ENCODE data around the gene ADPRS. TPM values are rescaled to one million over a fixed set of nuclear protein-coding genes. Genes with fewer than 3 reads are reported as not detected.

ADPRS gene, protein sequence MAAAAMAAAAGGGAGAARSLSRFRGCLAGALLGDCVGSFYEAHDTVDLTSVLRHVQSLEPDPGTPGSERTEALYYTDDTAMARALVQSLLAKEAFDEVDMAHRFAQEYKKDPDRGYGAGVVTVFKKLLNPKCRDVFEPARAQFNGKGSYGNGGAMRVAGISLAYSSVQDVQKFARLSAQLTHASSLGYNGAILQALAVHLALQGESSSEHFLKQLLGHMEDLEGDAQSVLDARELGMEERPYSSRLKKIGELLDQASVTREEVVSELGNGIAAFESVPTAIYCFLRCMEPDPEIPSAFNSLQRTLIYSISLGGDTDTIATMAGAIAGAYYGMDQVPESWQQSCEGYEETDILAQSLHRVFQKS
- total RNA-seq: 10 to 100 TPM; 50.0 to 50.8 TPM

DNA sequence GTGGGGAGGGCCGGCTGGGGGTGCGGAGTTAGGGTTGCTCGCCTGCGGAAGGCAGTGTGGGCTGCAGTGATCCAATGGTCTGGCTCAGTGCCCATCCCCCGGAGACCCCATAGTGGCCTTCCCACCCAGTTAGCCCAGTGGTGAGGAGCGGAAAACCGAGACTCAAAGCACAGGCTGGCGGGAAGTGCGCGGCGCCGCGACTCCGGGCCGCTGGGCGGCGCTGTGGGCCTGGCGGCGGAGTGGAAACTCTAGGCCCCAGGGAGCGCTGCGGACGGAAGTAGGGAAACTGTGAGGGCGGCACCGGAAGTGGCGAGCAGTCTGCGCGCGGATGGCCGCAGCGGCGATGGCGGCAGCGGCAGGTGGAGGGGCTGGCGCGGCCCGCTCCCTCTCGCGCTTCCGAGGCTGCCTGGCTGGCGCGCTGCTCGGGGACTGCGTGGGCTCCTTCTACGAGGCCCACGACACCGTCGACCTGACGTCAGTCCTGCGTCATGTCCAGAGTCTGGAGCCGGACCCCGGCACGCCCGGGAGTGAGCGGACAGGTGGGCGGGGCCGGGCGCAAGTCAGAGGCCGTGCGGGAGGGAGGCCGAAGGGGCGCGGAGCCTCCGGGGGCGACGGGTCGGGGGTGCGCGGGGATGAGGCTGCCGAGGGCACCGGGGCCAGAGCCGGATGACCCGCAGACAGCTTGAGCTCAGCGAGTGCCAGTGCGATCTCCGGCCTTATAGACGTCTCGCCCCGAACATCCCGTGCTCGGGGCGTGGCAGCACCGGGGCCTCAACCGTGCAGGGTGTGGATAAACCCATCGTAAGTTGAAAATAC is at the start of gene ADPRS:
Gene ADPRS, plus strand, starts transcription at position 316 of the 816 bp plus-strand sequence. Its CDS starts 13 bp downstream, at position 329.
- peak; percentile 93 for ATAC-seq (replicated peaks)
- H3K36me3 Mint-ChIP-seq (ENCODE audit: low read depth): peaks cover 49% of the 10 kb centered on the region
- peaks cover 9% of the 10 kb centered on the region for H3K4me1 Mint-ChIP-seq
- H3K4me3 Mint-ChIP-seq: peak within 1 kb of the TSS; percentile 89
- H3K27ac Mint-ChIP-seq: peak within 1 kb of the TSS; percentile 92
- H3K27me3 Mint-ChIP-seq: peaks cover 11% of the 10 kb centered on the region
- H3K9me3 Mint-ChIP-seq: no peaks in the 10 kb centered on the region

DNA sequence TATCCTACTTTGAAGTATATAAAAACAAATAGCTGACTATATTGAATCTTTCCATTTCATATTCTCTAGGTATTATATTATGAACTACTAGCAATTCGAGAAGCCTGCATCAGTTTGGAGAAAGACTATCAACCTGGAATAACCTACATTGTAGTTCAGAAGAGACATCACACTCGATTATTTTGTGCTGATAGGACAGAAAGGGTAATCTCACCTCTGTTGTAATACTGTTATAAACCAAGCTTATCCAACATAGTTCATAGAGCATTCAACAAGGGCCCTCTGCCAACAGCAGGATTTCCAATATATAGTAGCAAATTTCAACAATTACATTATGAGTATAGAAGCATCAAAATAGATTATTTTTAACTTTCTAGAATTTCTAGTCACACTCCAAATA is 48.5 kb upstream of the ADPRS start:
- Mint-ChIP-seq H3K36me3 (ENCODE audit: low read depth) (peaks cover 80% of the 10 kb centered on the region), H3K4me1 (no peaks in the 10 kb centered on the region), H3K27me3 (no peaks in the 10 kb centered on the region), H3K4me3 (no peak overlapping the region), H3K27ac (no peak overlapping the region), H3K9me3 (no peaks in the 10 kb centered on the region)
- ATAC-seq (replicated peaks): no peak

DNA sequence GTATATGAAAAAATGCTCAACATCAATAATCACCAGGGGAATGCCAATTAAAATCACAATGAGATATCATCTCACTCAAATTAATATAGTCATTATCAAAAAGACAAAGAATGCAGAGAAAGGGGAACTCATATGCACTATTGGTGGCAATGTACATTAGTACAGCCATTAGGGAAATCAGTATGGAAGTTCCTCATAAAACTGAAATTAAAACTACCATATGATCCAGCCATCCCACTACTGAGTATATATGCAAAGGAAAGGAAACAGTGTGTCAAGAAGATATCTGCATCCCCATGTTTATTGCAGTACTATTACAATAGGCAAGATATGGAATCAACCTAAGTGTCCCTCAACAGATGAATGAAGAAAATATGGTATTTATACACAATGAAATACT is 36.9 kb upstream of the ADPRS start:
- Mint-ChIP-seq H3K27me3 (no peaks in the 10 kb centered on the region), H3K36me3 (ENCODE audit: low read depth) (peaks cover 58% of the 10 kb centered on the region), H3K4me3 (no peak overlapping the region), H3K27ac (no peak overlapping the region), H3K4me1 (no peaks in the 10 kb centered on the region), H3K9me3 (no peaks in the 10 kb centered on the region)
- ATAC-seq (replicated peaks): no peak

DNA sequence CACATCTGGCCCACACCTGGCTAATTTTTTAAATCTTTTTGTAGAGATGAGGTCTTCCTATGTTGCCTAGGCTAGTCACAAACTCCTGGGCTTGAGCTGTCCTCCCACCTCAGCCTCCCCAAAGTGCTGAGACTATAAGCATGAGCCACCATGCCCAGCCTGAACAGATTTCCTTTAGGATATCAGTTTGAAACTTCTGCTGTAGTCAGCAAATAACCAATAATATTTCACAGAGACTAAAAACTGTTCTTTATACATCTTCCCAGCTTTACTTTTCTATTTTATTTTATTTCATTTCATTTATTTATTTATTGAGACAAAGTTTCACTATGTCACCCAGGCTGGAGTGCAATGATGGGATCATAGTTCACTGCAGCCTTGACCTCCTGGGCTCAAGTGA is 34.7 kb upstream of the ADPRS start:
- H3K4me3 Mint-ChIP-seq: no peak overlapping the region
- ATAC-seq (replicated peaks): no peak
- no peaks in the 10 kb centered on the region for H3K9me3 Mint-ChIP-seq
- H3K27ac Mint-ChIP-seq: no peak overlapping the region
- H3K36me3 Mint-ChIP-seq (ENCODE audit: low read depth): peaks cover 36% of the 10 kb centered on the region
- H3K4me1 Mint-ChIP-seq: no peaks in the 10 kb centered on the region
- no peaks in the 10 kb centered on the region for H3K27me3 Mint-ChIP-seq

DNA sequence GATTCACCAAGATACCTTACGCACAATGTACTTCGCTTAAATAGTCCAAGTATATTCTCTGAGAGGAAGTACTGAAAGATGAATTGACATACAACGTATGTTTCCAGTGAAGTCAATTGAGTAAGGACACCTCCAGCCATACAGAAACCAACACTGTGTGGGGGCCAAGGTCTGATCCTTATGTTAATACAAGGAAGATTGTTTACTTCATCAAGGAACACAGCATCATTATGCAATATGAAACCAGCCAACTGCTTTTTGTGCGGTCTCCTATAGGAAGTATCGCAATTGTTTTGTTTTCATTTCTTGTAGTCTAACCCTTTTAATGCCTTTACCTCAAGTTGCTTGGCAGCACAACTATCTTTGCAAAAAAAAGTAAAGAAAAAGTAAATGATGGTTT is 33.0 kb upstream of the ADPRS start:
- peaks cover 30% of the 10 kb centered on the region for H3K36me3 Mint-ChIP-seq (ENCODE audit: low read depth)
- H3K4me1 Mint-ChIP-seq: no peaks in the 10 kb centered on the region
- H3K27me3 Mint-ChIP-seq: no peaks in the 10 kb centered on the region
- H3K27ac Mint-ChIP-seq: no peak overlapping the region
- no peak overlapping the region for H3K4me3 Mint-ChIP-seq
- no peak for ATAC-seq (replicated peaks)
- no peaks in the 10 kb centered on the region for H3K9me3 Mint-ChIP-seq

DNA sequence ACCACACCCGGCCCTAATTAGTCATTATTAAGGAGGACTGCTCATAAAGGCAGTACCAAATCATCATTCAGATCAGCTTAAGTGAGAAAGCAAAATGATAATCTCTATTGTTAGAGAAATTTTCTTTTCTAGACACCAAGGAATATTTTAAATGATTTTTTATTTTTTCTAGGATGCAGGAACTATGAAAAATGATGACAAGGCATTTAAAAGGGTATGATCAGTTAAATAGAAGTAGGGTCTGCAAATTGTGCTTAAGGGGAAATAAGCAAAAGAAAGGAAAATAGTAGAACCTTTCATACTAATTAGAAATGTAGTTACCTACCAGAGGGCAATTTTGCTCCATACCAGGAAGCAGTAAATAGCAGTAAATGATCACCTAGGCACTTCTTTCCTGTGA is 26.4 kb upstream of the ADPRS start:
- H3K27ac Mint-ChIP-seq: no peak overlapping the region
- no peak for ATAC-seq (replicated peaks)
- no peaks in the 10 kb centered on the region for H3K4me1 Mint-ChIP-seq
- no peak overlapping the region for H3K4me3 Mint-ChIP-seq
- no peaks in the 10 kb centered on the region for H3K27me3 Mint-ChIP-seq
- no peaks in the 10 kb centered on the region for H3K9me3 Mint-ChIP-seq
- H3K36me3 Mint-ChIP-seq (ENCODE audit: low read depth): peaks cover 5% of the 10 kb centered on the region

DNA sequence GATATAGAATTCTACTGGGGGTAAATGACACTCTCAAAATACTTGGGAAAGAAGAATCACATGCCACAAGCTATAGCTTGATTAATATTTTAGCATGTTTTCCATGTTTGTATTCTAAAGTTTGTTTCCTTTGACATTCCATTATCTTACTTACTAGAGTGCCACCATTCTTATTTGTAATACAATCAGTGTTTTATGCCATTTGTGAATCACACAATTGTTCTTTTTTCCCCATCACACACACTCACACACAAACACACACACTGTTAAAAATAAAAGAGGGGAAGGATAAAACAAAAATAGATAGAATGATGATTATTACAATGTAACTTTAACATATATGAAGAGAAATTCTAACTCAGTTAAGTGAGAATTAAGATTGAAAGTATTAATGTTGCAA is 20.8 kb upstream of the ADPRS start:
- no peaks in the 10 kb centered on the region for H3K4me1 Mint-ChIP-seq
- H3K36me3 Mint-ChIP-seq (ENCODE audit: low read depth): no peaks in the 10 kb centered on the region
- no peak for ATAC-seq (replicated peaks)

DNA sequence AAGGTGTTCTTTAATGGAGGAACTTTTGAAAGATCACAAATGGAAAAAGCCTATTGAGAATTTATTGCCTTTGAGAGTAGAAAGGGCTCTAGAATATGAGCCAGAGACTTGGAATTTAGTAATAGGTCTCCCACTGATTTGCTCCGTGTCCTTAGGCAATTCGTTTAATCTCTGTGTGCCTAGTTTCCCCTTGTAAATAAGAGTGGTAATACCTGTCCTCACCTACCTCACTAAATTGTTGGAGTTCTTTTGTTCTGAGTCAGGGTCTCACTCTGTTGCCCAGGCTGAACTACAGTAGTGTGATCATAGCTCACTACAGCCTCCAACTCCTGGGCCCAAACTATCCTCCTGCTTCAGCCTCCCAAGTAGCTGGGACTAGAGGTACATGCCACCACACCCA is 19.8 kb upstream of the ADPRS start:
- no peaks in the 10 kb centered on the region for H3K27me3 Mint-ChIP-seq
- H3K4me1 Mint-ChIP-seq: no peaks in the 10 kb centered on the region
- H3K27ac Mint-ChIP-seq: no peak overlapping the region
- no peaks in the 10 kb centered on the region for H3K9me3 Mint-ChIP-seq
- H3K4me3 Mint-ChIP-seq: no peak overlapping the region
- ATAC-seq (replicated peaks): no peak
- H3K36me3 Mint-ChIP-seq (ENCODE audit: low read depth): no peaks in the 10 kb centered on the region

More for the DNA sequence above, 20.8 kb upstream of the ADPRS start:
- H3K4me3 Mint-ChIP-seq: no peak overlapping the region
- no peaks in the 10 kb centered on the region for H3K9me3 Mint-ChIP-seq
- no peak overlapping the region for H3K27ac Mint-ChIP-seq
- H3K27me3 Mint-ChIP-seq: no peaks in the 10 kb centered on the region

DNA sequence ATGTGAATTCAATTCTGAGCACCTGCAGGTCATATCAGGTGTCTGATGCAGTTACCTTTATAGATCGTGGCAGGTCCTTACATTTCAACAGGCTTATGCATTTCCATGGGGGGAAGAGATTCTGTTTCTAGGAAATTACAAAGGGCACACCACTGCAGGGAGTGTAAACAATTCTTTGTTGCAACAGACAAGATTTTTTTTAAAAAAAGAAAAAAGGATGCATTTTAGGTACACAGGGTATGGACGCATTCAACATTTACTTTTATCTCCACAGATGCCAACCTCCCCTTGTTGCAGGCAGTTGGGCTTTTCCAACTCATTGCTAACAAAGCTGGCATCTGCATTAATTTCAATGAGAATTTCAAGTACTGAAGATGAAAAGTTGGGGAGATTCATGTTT is 18.3 kb upstream of the ADPRS start:
- no peak for ATAC-seq (replicated peaks)
- Mint-ChIP-seq H3K4me1 (no peaks in the 10 kb centered on the region), H3K27ac (peak overlapping the region; percentile 52), H3K4me3 (no peak overlapping the region), H3K9me3 (no peaks in the 10 kb centered on the region), H3K27me3 (no peaks in the 10 kb centered on the region), H3K36me3 (ENCODE audit: low read depth) (no peaks in the 10 kb centered on the region)

DNA sequence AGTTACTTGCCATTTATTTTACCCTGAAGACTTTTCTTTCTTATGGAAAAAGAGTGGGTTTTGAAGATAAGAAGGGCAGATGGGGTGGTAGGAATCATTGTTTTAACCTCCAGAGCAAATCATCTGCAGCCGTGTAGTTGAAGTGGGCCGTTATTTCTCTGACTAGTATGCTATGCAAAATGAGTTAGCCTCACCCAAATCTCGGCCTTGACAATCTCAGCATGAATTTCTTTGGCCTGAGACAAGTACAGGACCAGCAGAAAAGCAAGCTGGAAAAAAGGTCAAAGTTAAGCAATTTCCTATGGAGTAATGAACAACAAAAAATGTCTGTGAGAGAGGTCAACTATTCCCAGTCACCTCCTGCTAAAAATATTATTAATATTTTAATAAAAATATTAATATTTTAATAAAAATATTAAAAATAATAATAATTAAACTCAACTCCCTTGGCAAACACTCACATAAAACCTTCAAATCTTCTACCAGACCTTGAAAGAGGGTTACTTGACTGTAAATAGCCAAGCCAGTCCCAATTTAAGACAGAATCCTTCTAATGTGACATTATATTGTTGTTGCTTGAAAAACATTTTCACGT is 11.6 kb upstream of the ADPRS start:
- no peaks in the 10 kb centered on the region for H3K36me3 Mint-ChIP-seq (ENCODE audit: low read depth)
- H3K4me1 Mint-ChIP-seq: no peaks in the 10 kb centered on the region
- no peak overlapping the region for H3K4me3 Mint-ChIP-seq
- no peak for ATAC-seq (replicated peaks)
- no peak overlapping the region for H3K27ac Mint-ChIP-seq
- H3K9me3 Mint-ChIP-seq: no peaks in the 10 kb centered on the region
- H3K27me3 Mint-ChIP-seq: peaks cover 7% of the 10 kb centered on the region

DNA sequence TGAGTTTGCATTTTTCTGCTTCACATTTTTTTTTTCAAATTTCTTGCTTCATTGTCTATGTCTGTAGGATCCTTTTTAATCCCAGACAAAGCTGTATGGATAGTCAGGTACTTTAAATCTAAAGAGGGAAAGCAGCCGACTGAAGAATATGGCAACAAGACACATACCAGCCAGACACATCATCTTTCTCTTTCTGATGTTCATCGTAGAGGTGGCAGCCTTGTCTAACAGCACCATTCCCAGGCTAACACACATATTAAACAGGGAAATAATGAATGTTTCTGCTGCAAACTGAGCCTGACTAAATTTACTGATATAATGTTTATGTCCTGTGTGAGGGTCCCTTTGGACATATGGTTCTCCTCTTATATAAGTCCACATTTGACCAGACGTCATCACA is 8.5 kb upstream of the ADPRS start:
- no peak overlapping the region for H3K27ac Mint-ChIP-seq
- ATAC-seq (replicated peaks): no peak
- no peaks in the 10 kb centered on the region for H3K36me3 Mint-ChIP-seq (ENCODE audit: low read depth)
- peaks cover 17% of the 10 kb centered on the region for H3K27me3 Mint-ChIP-seq
- H3K4me1 Mint-ChIP-seq: no peaks in the 10 kb centered on the region
- H3K9me3 Mint-ChIP-seq: no peaks in the 10 kb centered on the region
- H3K4me3 Mint-ChIP-seq: no peak overlapping the region

DNA sequence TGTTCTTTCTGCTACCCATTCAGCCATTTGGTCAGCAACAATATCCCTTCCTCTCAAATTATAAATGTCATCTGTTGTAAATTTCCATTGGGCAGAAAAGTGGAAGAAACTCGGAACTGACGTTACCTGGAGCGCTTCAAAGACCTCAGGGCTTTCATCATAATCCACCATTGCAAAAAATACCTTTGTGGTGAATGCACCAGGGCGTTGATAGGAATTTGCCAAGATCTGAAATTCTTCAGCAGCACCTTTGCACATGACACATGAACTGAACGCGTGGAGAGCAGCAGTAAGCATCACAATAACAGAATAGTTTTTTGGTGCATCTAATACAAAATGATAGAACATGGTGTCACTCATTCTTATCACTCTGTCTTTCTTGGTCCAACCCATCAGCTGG is 7.9 kb upstream of the ADPRS start:
- H3K36me3 Mint-ChIP-seq (ENCODE audit: low read depth): no peaks in the 10 kb centered on the region
- no peak overlapping the region for H3K4me3 Mint-ChIP-seq
- peaks cover 17% of the 10 kb centered on the region for H3K27me3 Mint-ChIP-seq
- H3K9me3 Mint-ChIP-seq: no peaks in the 10 kb centered on the region
- ATAC-seq (replicated peaks): no peak
- H3K4me1 Mint-ChIP-seq: no peaks in the 10 kb centered on the region
- H3K27ac Mint-ChIP-seq: no peak overlapping the region

DNA sequence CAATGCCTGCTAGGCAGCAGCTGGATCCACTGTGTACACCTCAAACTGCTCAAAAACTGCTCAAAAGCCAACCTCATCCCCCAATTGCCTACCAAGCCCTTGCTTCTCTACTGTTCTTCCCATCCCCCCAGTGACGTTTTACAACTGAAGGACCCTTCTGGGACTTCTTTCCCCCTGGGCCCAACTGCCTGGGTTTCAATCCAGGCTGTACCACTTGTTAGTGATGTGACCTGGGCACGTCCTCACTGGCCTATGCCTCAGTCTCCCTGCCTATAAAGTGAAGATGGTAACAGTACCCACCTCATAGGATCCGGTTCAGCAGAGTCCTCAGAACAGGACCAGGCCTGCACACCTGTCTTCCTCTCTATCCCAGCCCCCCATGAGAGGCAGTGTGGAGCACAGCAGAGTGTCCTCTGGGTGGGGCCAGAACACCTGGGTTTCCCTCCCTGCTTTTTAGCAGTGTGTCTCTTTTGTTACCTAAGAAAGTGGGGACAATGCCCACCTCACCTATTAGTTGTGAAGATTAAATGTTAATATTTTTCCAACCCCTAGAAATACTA is 6.7 kb upstream of the ADPRS start:
- H3K9me3 Mint-ChIP-seq: no peaks in the 10 kb centered on the region
- H3K4me1 Mint-ChIP-seq: no peaks in the 10 kb centered on the region
- H3K27ac Mint-ChIP-seq: no peak overlapping the region
- peaks cover 23% of the 10 kb centered on the region for H3K27me3 Mint-ChIP-seq
- H3K4me3 Mint-ChIP-seq: no peak overlapping the region
- no peak for ATAC-seq (replicated peaks)
- no peaks in the 10 kb centered on the region for H3K36me3 Mint-ChIP-seq (ENCODE audit: low read depth)

DNA sequence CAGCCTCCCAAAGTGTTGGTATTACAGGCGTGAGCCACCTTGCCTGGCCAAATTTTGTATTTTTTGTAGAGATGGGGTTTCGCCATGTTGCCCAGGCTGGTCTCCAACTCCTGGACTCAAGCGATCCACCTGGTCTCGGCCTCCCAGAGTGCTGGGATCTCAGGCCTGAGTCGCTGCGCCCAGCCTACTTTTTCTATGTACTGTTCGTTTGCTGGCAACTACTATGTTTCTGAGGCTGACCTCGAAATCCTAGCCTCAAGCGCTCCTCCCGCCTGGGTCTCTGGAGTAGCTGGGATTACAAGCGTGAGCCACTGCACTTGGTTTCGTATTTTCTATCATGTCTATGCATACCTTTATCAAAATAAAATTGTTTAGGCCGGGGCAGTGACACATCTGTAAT is 5.5 kb upstream of the ADPRS start:
- ATAC-seq (replicated peaks): no peak
- no peak overlapping the region for H3K4me3 Mint-ChIP-seq
- peaks cover 25% of the 10 kb centered on the region for H3K27me3 Mint-ChIP-seq
- H3K36me3 Mint-ChIP-seq (ENCODE audit: low read depth): no peaks in the 10 kb centered on the region
- H3K9me3 Mint-ChIP-seq: no peaks in the 10 kb centered on the region
- no peak overlapping the region for H3K27ac Mint-ChIP-seq
- H3K4me1 Mint-ChIP-seq: no peaks in the 10 kb centered on the region

All from activated T-helper 17 cell treated with anti-CD3 and anti-CD28 coated beads, Interleukin-2, amount 50 U/mL, for 72 hours (primary cell).